Activated T-cell treated with anti-CD3 and anti-CD28 coated beads for 48 hours (primary cell): Measurements from ENCODE around the gene IL3RA.
"Not testable (repeated sequence)": the region's sequence is repeated elsewhere in the genome, so short reads cannot be mapped to it uniquely, and the experiment has no call there.

Experiments
- DNase-seq: peaks from one replicate; pipeline ENCODE4 v3.0.0-alpha.2; 2020; ENCODE audit warnings: low read depth

IL3RA gene

DNA sequence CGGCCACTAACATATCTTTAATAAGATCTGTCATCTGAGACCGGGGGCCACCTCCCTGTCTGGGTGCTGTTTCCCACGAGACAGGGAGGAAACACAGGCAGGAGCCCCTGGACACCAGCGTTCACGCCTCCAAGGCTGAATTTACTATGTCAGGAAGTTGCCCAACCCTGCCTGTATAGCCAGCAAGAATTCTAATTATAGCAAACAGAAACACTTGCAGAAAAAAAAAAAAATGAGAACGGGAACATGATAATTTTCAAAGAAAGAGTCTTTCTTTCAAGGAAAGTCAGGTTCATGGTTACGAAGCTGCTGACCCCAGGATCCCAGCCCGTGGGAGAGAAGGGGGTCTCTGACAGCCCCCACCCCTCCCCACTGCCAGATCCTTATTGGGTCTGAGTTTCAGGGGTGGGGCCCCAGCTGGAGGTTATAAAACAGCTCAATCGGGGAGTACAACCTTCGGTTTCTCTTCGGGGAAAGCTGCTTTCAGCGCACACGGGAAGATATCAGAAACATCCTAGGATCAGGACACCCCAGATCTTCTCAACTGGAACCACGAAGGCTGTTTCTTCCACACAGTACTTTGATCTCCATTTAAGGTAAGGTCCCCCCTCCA, at the start of gene IL3RA:
Gene IL3RA (plus strand): TSS at position 455 of the 613 bp plus-strand sequence. CDS start 4,981 bp downstream, outside the sequence.
- no peak for DNase-seq

DNA sequence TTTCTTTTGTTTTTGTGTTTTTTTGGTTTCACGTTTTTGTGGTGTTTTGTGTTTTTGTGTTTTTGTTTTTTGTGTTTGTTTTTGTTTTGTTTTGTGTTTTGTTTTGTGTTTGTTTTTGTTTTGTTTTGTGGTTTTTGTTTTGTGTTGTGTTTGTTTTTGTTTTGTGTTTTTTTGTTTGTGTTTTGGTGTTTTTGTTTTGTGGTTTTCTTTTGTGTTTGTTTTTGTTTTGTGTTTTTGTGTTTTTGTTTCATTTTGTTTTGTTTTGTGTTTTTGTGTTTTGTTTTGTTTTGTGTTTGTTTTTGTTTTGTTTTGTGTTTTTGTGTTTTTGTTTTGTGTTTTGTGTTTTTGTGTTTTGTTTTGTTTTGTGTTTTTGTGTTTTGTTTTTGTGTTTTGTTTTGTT, 47.0 kb upstream of the IL3RA start:
- no peak for DNase-seq

DNA sequence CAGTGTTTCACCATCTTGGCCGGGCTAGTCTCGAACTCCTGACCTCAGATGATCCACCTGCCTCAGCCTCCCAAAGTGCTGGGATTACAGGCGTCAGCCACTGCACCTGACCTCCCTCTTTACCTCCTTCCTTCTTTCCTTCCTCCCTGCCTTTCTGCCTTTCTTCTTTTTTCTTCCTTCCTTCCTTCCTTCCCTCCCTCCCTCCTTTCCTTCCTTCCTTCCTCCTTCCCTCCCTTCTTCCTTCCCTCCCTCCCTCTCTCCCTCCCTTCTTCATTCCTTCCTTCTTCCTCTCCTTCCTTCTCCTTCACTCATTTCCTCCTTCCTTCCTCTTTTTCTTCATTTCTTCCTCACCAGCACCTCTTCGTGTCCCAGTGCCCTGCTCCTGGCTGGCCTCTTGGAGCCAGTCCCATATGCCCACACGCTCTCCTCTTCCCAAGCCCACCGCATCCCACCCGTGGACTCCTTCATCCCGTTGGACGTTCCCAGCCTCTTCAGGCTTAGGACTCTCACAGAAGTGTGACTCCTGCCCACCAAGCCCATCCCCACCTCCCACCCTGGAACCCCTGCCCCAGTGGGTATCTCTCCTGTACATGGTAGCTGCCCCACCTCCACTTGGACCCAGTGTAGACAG, 45.4 kb upstream of the IL3RA start:
- no peak for DNase-seq

DNA sequence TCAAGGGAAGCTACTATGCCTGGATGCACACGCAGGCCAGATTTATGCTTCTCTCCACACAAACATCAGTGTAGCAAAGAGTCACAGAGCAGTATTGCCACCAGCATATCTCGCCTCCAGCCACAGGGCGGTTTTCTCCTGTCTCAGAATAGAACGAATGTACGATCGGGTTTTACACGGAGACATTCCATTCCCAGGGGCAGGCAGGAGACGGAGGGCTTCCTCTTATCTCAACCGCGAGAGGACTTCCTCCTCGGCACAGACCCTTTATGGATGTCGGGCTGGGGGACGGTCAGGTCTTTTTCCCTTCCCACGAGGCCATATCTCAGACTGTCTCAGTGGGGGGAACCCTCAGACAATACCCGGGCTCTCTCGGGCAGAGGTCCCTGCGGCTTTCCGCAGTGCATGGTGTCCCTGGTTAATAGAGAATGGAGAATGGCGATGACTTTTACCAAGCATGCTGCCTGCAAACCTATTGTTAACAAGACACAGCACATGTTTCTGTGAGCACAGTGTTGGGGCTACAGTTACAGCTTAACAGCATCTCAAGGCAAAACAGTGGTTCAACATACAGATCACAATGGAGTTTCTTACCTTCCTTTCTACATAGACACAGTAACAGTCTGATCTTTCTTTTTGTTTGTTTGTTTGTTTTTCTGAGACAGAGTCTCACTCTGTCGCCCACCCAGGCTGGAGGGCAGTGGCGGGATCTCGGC, 43.9 kb upstream of the IL3RA start:
- no peak for DNase-seq

DNA sequence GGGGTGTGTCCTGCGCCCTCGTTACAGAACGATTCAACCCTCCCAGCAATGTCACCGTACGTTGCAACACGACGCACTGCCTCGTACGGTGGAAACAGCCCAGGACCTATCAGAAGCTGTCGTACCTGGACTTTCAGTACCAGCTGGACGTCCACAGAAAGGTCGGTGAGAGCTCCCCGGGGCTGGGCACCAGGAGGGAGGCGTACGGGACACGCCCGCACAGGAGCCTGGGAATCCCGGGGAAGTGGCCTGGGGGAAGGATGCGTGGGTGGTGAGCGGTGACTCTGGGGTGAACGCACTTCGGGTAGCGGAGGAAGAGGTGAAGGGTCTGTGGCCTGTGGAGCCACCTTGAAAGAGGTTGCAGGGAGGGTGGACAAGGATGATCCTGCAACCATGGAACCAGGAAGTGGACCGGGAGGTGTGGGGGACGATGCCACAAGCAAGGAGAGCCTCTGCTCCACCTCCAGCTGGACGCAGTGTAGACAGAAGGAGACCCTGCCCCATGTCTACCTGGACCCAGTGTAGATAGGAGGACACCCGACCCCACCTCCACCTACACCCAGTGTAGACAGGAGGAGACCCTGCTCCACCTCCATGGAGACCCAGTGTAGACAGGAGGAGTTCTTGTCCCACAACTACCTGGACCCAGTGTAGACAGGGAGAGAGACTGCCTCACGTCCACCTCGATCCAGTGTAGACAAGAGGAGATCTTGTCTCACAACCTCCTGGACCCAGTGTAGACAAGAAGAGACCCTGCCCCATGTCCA, 42.1 kb upstream of the IL3RA start:
- DNase-seq = no peak

- no peak for DNase-seq
These were observed 41.0 kb upstream of the IL3RA start for GRCh38 chrX:1295550-1295949.

GRCh38 chrX:1297591-1297990, 39.0 kb upstream of the IL3RA start:
- not testable (repeated sequence) for DNase-seq

- DNase-seq = no peak
These were observed 36.1 kb upstream of the IL3RA start for GRCh38 chrX:1300449-1300848.

DNA sequence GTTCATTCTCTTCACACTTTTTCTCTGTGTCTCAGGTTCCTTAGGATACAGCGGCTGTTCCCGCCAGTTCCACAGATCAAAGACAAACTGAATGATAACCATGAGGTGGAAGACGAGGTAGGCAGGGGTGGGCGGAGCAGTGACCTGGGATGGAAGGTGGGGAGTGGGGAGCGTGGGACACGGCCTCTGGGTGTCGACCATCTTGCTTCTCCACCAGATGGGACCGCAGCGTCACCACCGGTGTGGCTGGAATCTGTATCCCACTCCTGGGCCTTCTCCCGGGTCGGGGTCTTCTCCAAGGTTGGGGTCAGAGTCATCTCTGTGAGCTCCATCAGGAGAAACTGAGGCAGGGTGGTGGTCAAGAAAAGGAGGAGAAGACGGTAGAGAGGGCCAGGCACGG, 31.2 kb upstream of the IL3RA start:
- DNase-seq = no peak

GRCh38 chrX:1306909-1307625, 29.5 kb upstream of the IL3RA start:
- DNase-seq = no peak

DNA sequence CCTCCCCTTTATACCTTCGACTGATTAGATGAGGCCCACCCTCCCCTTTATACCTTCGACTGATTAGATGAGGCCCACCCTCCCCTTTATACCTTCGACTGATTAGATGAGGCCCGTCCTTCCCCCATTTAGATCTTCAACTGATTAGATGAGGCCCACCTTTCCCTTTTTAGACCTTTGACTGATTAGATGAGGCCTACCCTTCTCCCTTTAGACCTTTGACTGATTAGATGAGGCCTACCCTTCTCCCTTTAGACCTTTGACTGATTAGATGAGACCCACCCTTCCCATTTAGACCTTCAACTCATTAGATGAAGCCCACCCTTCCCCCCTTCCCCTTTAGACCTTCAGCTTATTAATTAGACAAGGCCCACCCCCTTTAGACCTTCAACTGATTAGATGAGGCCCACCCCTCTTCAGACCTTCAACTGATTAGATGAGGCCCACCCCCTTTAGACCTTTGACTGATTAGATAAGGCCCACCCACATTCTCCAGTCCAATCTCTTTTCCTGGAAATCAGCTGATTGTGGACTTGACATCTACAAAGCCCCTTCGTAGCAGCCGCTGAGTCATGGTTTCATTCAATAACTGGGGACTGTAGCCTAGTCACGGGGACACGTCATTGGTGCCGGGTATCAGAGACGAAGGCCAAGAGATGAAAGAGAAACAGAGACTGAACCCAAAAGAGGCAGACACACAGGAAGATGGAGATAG, 28.8 kb upstream of the IL3RA start:
- no peak for DNase-seq

- no peak for DNase-seq
These were observed 28.1 kb upstream of the IL3RA start for GRCh38 chrX:1308476-1308875.

DNA sequence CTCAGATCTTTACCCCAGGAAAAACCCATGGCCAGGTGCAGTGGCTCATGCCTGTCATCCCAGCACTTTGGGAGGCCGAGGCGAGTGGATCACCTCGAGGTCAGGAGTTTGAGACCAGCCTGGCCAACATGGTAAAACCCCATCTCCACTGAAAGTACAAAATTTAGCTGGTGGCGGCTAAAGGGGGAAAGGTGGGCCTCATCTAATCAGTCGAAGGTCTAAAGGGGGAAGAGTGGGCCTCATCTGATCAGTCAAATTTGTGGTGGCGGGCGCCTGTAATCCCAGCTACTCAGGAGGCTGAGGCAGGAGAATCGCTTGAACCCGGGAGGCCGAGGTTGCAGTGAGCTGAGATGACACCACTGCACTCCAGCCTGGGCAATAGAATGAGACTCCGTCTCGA, 27.7 kb upstream of the IL3RA start:
- DNase-seq = not testable (repeated sequence)

GRCh38 chrX:1313788-1314187, 22.8 kb upstream of the IL3RA start:
- no peak for DNase-seq

- no peak for DNase-seq
These were observed 20.1 kb upstream of the IL3RA start for GRCh38 chrX:1316527-1316926.

DNA sequence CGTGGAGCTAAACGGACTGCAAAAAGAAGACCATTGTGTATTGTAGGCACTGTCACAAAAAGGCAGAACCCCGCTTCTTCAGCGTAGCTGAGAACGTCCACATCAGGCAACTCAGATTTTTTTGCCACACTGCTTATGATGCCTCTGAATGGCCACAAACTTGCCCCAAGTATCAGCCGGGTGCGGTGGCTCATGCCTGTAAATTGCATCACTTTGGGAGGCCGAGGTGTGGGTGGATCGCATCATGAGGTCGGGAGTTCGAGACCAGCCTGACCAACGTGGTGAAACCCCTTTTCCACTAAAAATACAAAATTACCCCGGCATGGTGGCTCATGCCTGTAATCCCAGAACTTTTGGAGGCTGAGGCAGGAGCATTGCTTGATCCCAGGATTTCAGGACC, 14.9 kb upstream of the IL3RA start:
- DNase-seq = no peak

- peak; percentile 61 for DNase-seq
These were observed 14.2 kb upstream of the IL3RA start for GRCh38 chrX:1322393-1322792.

DNA sequence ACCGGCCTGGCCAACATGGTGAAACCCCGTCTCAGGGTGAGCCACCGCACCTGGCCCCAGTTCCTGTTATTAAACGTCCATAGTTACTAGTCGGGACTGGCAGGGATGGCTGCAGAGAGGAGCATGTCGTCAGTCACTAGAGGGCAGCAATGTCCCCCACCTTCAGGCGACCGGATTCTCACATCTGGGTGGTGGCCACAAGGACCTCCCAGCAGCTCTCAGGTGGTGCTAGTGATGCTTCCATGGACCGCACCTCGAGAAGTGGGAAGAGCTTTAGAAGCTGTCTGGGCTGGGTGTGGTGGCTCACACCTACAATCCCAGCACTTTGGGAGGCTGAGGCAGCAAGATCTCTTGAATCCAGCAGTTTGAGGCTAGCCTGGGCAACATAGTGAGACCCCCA, 13.3 kb upstream of the IL3RA start:
- peak; percentile 56 for DNase-seq

- DNase-seq = no peak
These were observed 11.0 kb upstream of the IL3RA start for GRCh38 chrX:1325515-1326116.

DNA sequence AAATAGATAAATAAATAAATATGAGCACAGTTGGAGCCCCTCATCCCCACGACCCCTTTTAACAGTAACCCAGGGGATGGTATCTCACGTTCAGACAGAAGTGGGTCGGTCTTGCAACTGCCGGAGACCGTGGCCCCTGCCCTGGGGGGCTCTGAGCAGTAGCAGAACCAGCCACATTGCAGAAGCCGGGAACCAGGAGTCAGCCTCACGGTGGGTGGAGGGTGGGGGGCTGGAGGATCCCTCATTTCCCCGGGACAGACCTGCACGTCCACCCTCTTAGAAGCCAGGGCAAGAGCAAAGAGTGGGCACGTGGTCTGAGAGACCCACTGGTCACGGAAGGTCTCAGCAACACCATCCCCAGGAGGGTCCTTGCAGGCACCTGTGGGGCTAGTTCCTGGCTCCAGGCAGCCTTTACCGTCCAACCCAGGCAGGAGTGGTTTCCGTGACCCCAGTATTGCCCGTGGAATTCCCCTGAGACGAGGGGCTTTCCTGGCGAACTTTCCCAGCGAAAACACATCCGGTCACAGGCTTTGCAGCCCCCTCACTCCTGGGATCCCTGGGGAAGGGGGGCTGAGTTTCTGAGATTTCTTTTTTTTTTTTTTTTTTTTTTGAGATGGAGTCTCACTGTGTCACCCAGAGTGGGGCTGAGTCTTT, 8.8 kb upstream of the IL3RA start:
- DNase-seq = no peak
